GM18517 (cell line): ENCODE results near the gene F2RL3.

Source experiments
- ATAC-seq: cut with Tn5 transposase; IDR thresholded peaks from one replicate; pipeline ENCODE4 v1.9.1; 2021; ENCODE audit warnings: mild to moderate bottlenecking, moderate library complexity; ENCODE audit not compliant: unreplicated experiment

Gene F2RL3

DNA sequence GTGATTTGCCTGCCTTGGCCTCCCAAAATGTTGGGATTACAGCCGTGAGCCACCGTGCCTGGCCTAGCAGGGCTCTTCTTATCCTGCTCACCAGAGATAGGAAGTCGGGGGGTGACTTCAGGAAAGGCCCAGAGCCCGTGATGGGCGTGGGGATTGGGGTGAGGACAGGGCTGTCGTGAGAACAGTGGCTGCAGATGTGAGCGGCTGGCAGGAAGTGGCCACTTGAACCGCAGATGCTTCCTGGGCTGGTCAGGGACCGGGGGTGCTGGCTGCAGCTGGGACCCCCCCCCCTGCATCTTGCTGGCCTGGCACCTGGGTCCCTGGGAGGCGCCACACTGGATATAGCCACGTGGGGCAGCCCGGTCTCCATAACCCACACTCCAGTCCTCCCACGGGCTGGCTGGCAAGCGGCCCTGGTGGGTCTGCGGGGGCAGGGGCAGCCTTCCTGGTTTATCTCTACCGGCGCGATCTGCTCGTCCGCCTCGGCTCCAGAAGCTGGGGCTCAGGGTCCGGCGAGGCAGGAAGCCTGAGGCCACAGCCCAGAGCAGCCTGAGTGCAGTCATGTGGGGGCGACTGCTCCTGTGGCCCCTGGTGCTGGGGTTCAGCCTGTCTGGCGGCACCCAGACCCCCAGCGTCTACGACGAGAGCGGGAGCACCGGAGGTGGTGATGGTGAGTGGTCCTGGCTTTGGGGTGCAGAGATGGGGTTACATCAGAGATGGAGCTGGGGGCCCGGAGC lies at the start of gene F2RL3:
TSS of gene F2RL3 (plus strand) at position 371 of the 737 bp plus-strand sequence. CDS start at position 562, 191 bp downstream.
- ATAC-seq, result no peak

DNA sequence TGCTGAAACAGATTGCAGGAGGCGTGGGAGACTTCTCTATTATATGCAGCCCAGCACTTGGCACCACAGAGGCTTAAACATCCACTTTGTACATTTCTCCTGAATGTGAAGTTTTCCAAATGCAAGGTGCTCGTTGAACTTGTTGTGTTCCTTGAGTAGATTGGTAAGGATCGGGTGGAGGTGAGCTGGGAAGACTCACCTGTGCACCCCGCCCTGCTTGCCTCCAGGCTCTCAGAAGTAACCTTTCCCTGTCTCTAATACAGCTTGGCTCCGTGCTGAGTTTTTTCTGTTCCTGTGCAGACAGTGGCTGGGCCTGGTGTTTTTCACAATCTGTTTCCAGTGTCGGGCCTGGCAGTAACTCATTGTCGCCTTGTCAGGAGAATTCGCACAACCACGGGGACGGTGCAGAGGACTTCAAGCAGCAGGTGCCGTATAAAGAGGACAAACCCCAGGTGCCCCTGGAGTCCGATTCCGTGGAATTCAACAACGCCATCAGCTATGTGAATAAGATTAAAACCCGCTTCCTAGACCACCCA lies 47.3 kb upstream of the F2RL3 start:
- ATAC-seq, result no peak

DNA sequence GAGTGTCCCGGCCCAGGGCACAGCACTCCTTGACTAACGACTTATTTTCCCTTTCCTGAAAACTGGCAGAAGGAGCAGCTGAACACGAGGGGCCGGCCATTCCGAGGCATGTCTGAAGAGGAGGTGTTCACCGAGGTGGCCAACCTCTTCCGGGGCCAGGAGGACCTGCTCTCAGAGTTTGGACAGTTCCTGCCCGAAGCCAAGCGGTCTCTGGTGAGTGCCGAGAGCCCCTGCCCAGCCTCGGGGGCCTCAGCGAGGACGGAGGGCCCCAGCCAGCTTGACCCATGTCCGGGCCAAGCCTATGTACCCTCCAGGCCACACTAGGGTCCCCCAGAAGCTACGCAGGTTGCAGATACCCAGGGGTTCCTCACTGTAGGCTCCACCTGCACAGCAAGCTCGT lies 41.9 kb upstream of the F2RL3 start:
- ATAC-seq, result no peak

DNA sequence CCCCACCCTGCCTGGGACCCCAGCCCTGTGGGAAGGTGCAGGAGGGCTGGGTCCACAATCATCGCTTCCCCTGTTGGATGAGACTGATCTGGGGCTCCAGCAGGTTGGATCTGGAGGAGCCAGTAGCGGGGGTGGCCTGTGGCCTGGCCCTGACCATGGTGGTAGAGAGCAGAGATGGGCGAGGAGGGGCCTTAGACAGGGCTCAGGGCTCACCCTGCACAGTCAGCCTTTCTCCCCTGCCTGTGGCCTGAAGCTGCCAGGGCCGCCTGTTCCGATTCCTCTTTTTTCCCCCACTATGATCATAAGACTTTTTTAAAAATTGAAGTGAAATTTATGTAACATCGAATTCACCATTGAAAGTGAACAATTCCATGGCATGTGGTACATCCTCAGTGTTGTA lies 41.4 kb upstream of the F2RL3 start:
- no peak for ATAC-seq

DNA sequence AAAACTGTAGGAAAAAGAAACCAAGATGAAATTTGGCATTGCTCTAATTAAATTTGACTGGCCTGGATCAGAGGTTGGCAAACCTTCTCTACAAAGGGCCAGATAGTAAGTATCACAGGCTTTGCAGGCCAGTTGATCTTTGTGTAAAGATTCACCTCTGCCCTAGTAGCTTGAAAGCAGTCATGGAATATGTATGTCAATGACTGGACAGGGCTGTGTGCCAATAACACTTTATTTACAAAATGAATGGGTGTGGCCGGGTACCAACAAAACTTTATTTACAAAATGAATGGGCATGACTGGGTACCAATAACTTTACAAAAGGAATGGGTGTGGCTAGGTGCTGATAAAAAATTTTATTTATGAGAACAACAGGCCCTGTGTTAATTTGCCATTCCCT lies 39.6 kb upstream of the F2RL3 start:
- no peak for ATAC-seq

DNA sequence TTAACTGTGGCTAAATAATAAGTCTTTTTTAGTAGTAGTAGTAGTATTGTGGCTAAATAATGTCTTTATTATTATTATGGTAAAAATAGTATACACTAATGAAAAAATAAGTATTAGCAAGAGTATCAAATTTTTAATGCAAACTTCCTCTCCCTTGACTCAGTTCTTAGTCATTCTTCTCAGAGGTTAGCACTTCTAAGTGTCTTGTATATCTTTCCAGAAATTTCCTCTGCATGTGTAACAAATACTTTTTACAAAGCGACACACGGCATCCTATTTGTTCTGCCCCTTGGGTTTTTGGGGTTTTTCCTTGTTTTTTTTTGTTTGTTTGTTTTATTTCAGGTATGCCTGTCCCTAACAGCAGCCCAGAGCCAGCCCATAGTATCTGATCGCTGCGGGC lies 38.7 kb upstream of the F2RL3 start:
- no peak for ATAC-seq

DNA sequence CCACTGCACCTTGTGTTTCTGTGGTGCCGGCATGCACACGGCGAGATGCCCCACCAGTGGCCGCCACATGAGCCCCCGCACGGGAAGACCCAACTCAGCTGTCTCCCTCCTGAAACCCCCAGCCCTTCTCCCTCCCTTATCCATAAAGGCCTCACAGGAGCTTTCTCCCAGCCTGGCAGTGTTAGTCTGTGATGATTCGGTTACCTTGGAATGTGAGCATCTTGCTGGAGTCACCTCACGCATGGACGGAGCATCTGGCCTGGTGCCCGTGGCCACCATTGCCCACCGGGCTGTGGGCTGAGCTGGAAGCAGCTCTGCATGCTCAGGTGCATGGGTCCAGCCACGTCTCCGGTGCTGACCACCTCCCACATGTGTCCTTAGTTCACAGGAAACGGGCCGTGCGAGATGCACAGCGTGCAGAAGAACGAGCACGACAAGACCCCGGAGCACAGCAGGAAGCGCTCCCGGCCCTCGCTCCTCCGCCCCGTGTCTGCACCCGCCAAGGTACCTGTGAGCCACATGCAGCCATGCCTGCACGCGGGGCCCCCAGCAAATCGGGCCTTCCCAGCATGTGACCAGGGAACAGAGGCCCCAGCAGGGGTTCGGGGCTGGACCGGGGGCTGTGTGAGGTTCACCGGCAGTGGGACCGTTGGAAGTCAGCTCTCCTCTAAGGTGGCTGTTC lies 37.6 kb upstream of the F2RL3 start:
- ATAC-seq, result no peak

DNA sequence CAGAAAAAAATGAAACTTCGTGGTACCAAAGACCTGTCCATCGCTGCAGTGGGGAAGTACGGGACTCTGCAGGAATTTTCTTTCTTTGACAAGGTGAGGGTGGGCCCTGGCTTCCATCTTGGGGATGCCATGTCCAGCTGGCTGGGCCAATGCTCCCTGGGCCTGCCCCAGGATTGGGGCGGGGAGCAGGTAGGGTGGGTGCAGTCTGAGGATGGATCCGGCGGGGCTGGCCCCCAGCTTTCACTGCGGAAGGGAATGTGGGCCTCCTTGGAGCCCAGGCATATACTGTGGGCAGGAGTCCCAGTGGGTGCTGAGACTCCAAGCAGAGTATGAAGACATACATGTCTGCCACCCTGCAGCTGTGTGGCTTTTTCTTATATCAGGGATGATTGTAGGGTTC lies 35.7 kb upstream of the F2RL3 start:
- no peak for ATAC-seq

DNA sequence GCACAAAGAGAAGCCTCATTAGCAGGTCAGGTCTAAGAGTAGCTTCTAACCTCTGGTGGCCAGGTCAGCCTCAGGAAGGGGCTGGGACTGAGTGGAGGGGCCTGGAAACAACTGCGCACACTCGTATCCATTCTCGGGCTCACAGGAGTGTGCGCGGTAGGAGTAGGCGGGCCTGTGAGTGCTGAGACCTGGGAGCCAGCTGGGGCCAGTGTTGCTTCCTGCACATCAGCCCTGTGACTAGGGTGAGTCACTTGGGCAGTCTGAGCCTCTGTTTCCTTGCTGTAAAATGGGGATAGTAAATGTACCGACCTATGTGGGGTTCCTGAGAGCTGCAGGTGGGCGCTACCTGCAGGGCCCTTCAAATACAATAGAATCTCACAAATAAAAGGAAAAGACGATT lies 32.7 kb upstream of the F2RL3 start:
- no peak for ATAC-seq

DNA sequence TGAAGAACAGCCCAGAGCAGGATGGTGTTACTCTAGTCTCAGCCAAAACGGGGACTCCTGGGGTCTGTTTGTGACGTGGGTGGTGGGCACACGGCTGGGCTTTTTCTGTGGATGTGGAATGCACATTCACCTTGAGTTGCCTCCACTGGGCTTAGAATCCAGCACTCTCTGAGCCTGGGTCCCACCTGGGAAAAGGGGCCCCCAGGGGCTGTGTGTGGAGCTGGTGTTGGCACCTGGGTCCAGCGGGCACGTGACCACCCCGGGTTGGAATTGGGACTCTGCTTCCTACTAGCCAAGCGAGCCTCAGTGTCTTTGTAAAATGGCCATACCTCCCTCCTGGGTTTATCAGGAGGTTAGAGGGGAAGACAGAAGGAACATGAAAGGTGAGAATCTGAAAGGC lies 29.2 kb upstream of the F2RL3 start:
- ATAC-seq, result no peak

DNA sequence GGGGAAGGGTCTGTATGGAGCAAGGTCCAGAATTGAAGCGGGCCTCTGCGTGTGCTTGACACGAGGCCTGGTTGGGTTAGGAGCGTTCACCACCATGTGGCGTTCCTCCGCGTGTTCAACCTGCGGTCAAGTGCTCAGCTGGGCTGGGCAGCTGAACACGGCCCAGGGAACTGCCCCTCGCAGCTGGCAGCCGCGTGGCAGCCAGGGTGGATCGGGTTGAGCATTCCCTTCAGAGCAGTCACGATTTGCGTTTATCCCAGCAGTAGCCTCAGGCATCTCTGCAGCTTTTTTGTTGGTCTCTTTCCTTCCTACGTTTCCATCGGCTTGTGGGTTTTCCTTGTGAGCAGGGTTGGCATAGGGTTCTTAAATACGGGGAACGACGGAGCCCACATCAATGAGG lies 28.7 kb upstream of the F2RL3 start:
- ATAC-seq, result no peak

DNA sequence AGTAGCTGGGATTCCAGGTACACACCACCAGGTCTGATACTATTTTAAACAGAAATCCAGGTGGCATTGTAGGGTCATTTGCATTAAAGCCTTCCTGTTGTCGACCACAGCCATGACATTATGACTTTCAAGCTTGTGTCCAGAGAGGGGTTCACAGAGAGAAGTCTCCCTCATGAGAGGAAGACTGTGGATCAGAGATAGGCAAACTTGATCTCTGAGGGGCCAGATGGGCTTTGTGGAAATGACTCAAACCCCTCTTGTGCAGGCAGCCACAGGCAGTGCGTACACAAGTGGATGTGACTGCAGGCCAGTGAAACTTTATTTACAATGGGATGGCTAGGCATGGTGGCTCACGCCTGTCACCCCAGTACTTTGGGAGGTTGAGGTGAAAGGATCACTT lies 27.8 kb upstream of the F2RL3 start:
- no peak for ATAC-seq

DNA sequence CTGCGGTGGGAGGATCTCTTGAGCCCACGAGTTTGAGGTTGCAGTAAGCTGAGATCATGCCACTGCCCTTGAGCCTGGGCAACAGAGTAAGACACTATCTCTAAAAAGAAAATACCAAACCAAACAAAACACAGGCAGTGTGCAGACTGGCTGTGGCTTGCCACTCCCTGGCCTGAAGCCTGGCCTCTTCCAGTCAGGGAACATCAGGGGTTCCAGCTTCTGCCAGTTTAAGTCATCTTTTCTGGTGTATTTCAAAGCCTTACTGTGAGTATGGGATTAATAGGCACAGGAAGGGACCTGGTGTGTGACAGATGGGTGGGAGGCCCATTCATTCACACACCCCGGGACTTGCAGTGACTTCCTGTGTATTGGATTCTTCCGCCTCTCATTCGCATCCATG lies 27.0 kb upstream of the F2RL3 start:
- ATAC-seq, result no peak

DNA sequence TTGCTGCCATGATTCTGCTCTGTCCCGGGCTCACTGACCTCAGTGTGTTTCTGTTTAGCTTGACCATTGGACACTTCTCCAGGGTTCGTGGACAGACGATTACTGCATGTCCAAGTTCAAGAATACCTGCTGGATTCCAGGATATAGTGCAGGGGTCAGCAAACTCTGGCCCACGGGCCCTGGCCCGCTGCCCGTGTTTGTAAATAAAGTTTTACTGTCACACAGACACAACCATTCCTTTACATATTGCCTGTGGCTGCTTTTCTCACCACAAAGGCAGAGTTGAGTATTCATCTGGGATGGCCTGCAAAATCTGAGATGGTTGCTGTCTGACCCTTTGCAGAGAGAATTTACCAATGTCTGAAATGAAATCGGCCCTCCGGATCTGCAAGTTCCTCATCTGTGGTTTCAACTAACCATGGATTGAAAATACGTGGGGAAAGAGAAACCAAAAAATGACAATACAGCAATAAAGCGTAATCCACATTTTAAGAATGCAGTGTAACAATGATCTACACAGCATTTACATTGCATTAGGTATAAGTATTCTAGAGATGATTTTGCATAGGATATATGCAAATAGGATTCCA lies 25.9 kb upstream of the F2RL3 start:
- ATAC-seq, result no peak

DNA sequence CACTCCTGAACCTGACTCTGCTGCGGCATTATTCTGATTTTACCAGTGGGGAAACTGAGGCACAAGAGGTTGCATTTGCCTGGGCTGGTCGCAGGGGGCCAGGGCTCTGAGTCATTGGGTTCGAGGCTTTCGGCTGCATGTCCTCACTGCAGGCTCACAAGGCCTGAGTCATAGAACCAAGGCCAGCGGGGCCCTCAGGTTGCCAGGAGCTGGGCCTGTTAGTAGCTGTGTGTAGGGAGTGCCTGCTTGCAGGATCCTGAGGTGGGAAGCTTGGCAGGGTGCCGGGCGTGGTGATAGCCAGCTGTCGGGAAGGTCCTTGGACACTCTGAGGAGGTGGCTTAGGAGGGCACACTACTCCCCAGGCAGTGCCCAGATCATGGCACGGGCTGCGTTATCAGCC lies 21.6 kb upstream of the F2RL3 start:
- no peak for ATAC-seq

DNA sequence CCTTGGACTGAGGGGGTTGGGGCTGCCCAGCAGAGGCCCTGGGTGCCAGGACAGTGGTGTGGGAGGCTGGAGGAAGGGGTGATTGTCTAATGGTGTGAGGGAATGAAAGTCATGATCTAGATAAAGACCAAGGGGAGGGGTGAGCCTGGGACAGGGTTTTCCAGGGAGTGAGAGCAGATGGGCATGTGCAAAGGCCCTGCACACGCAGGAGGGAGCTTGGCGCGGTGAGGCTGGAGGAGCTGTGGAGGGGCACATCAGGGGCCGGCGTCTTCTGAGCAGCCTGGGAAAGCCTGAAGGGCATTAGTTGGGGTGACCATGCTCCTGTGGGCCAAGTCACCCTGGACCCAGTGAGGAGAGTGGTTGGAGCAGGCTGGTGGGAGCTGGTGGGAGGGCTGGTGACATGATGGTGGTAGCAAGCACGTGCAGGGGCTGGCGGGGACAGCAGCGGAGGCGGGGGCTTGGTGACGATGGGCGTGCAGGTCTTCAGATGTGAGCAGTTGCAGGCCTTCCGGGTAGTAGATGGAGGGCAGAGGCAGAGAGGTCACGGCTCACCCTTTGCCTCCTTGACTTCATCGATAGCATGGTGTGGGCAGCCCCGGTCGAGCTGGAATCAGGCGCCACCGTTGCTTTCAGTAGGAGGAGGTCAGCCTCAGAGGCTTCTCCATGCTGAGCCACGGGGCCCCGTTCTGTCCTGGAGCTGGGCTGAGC lies 20.2 kb upstream of the F2RL3 start:
- ATAC-seq, result no peak

DNA sequence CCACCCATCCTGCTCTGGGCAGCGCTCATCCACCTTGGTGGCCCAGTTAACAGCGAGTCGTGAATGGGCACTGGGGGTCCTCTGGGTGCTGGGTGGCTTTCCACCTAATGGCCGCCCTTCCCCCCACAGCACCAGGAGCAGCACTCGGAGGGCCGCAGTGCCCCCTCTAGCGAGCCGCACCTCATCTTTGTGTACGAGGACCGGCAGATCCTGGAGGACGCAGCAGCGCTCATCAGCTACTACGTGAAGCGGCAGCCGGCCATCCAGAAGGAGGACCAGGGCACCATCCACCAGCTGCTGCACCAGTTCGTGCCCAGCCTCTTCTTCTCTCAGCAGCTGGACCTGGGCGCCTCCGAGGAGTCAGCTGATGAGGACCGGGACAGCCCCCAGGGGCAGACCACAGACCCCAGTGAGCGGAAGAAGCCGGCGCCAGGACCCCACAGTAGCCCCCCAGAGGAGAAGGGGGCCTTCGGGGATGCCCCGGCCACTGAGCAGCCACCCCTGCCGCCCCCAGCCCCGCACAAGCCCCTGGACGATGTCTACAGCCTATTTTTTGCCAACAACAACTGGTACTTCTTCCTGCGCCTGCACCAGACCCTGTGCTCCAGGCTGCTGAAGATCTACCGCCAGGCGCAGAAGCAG lies 19.3 kb upstream of the F2RL3 start:
- ATAC-seq, result no peak

DNA sequence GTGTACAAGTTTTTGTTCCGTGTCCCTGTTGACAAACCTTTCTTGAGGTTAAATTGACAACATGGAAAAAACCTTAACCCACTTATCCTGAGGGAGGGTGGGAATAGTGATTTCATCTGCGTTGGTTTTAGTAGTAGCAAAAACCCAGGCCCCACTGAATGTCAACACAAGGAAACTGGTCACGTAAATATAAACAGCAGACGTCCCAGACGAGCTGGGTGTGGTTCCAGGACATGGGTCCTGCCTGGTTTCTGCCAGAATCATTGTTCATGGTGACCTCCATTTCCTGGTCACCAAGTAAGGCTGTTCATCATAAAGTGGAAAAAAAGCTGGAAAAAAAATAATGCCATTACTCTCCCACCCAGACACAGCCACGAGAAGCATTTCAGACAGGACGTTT lies 16.9 kb upstream of the F2RL3 start:
- ATAC-seq, result no peak

DNA sequence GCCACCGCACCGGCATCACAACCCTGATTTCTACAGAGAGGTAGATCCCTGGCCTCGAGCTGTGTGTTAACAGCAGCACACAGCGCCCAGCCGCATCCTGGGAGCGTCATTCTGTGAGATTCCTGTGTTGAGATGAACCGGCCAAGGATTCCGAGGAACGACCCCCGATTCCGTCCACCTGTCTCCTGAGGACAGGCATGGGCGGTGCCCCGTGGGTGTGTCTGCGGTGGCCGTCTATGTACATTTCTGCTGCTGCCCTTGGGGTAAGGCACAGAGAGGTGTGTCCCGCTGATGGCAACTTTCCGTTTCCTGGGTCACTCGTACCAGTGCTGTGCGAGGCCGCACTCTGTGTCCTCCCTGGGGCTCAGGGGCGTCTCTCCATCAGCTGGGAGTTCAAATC lies 16.1 kb upstream of the F2RL3 start:
- no peak for ATAC-seq

DNA sequence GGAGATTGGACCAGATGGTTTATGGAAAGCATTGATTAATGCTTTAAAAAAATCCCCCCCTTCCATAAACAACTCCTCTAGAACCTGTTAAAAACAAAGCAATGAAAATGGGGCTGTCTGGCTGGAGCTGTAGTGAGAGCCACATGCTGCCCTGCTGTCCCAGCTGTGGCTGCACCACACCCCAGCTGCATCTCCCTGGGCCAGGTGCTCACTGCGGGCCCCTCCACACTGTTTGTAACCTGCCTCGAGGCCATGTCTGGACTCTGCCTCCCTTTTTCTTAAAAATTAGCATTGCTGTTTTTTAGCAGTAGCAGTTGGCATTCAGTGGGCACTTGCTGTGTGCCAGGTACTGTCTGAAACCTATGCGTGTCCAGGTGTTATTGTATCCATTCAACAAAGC lies 15.2 kb upstream of the F2RL3 start:
- no peak for ATAC-seq
